ENCODE data around the gene UBE2S.
"Not testable (repeated sequence)": the region's sequence is repeated elsewhere in the genome, so short reads cannot be mapped to it uniquely, and the experiment has no call there.

UBE2S gene

DNA sequence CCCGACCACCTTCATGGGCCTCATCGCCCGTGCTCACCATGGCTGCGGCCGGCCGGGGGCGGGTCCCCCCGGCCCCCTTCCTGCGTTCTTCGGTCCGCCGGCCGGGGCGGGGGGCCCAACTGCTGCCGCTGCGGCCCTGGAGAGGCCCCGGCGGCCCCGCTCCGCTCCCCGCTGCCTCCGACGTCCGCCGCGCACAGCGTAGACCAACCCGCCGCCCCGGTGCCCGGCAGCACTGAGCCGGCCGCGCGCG lies at the start of gene UBE2S:
UBE2S (minus strand) TSS at position 239 of the 250 bp plus-strand sequence; CDS start at position 40, 199 bp downstream.
- H3K4me3 ChIP-seq (ENCODE audit: low read depth, low read length) = peak within 1 kb of the TSS; percentile 82
- peak; percentile 95 for TF ChIP-seq POLR2A (IDR thresholded peaks at IDR 0.05; ENCODE audit: extremely low read depth, insufficient read length)
- not testable (repeated sequence) for DNase-seq (ENCODE audit: low read depth)

GRCh38 chr19:55456347-55456746 lies 48.8 kb upstream of the UBE2S start:
- DNase-seq (ENCODE audit: low read depth) = no peak
- no peak overlapping the region for H3K4me3 ChIP-seq (ENCODE audit: low read depth, low read length)
- TF ChIP-seq, protein P1, sequence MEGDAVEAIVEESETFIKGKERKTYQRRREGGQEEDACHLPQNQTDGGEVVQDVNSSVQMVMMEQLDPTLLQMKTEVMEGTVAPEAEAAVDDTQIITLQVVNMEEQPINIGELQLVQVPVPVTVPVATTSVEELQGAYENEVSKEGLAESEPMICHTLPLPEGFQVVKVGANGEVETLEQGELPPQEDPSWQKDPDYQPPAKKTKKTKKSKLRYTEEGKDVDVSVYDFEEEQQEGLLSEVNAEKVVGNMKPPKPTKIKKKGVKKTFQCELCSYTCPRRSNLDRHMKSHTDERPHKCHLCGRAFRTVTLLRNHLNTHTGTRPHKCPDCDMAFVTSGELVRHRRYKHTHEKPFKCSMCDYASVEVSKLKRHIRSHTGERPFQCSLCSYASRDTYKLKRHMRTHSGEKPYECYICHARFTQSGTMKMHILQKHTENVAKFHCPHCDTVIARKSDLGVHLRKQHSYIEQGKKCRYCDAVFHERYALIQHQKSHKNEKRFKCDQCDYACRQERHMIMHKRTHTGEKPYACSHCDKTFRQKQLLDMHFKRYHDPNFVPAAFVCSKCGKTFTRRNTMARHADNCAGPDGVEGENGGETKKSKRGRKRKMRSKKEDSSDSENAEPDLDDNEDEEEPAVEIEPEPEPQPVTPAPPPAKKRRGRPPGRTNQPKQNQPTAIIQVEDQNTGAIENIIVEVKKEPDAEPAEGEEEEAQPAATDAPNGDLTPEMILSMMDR (IDR thresholded peaks at IDR 0.05; ENCODE audit: low read depth, low read length) = no peak
- TF ChIP-seq, protein P2, sequence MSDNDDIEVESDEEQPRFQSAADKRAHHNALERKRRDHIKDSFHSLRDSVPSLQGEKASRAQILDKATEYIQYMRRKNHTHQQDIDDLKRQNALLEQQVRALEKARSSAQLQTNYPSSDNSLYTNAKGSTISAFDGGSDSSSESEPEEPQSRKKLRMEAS (IDR thresholded peaks at IDR 0.05; ENCODE audit: low read depth, low read length) = no peak
- TF ChIP-seq MYC (IDR thresholded peaks at IDR 0.05; ENCODE audit: low read depth, low read length) (no peak), POLR2A (IDR thresholded peaks at IDR 0.05; ENCODE audit: extremely low read depth, insufficient read length) (no peak)

DNA sequence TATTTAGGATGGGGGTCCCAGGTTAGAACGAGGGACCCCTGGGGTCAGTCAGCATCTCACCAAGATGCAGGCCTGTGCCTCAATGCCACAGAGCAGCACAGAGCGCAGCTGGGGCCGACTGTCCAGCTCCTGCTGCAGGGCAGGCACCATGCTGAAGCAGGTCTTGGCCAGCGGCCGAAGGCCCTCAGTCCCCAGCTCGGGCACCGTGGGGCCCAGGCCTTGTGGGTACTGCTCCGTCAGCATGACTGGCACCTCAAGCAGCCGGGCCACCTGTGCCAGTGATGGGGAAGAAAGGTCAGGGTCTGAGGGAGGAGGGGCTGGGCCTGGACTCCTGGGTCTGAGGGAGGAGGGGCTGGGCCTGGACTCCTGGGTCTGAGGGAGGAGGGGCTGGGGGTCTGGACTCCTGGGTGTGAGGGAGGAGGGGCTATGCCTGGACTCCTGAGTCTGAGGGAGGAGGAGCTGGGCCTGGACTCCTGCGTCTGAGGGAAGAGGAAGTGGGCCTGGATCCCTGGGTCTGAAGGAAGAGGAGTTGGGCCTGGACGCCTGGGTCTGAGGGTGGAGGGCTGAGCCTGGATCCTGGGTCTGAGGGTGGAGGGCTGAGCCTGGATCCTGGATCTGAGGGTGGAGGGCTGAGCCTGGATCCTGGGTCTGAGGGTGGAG lies 48.1 kb upstream of the UBE2S start:
- no peak for TF ChIP-seq MYC (IDR thresholded peaks at IDR 0.05; ENCODE audit: low read depth, low read length)
- TF ChIP-seq, protein P2 (IDR thresholded peaks at IDR 0.05; ENCODE audit: low read depth, low read length) = no peak
- DNase-seq (ENCODE audit: low read depth) = no peak
- no peak overlapping the region for H3K4me3 ChIP-seq (ENCODE audit: low read depth, low read length)

DNA sequence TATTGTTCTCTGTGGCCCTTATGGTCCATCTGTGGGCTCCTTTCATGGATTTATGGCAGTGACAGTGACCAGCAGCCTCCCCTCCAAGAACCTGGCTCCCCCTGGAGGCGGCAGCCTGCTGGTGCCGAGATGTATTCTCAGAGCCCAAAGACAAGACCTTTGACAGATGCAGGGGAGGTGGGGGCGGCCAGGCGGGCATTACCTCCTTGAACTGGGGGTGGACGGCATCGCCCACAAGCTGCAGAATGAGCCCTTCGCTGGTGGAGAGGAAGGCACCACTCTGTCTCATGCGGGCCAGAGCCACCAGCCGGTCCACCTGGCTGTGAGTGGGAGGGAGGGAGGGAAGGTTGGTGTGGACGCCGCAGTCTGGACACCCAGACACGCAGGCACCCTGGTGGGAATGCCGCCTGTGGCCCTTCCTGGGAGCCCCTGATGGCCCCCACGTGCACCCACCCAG lies 47.2 kb upstream of the UBE2S start:
- TF ChIP-seq, protein P1 (IDR thresholded peaks at IDR 0.05; ENCODE audit: low read depth, low read length) = peak; percentile 57
- TF ChIP-seq POLR2A (IDR thresholded peaks at IDR 0.05; ENCODE audit: extremely low read depth, insufficient read length) = no peak
- no peak overlapping the region for H3K4me3 ChIP-seq (ENCODE audit: low read depth, low read length)
- peak; percentile 46 for DNase-seq (ENCODE audit: low read depth)

- H3K4me3 ChIP-seq (ENCODE audit: low read depth, low read length) = no peak overlapping the region
- TF ChIP-seq MYC (IDR thresholded peaks at IDR 0.05; ENCODE audit: low read depth, low read length) = no peak
- TF ChIP-seq, protein P1 (IDR thresholded peaks at IDR 0.05; ENCODE audit: low read depth, low read length) = no peak
- TF ChIP-seq, protein P2 (IDR thresholded peaks at IDR 0.05; ENCODE audit: low read depth, low read length) = no peak
- TF ChIP-seq POLR2A (IDR thresholded peaks at IDR 0.05; ENCODE audit: extremely low read depth, insufficient read length) = no peak
- no peak for DNase-seq (ENCODE audit: low read depth)
These were observed 46.1 kb upstream of the UBE2S start for GRCh38 chr19:55453511-55454260.

GRCh38 chr19:55452749-55453346 lies 45.3 kb upstream of the UBE2S start:
- peak; percentile 67 for DNase-seq (ENCODE audit: low read depth)
- no peak overlapping the region for H3K4me3 ChIP-seq (ENCODE audit: low read depth, low read length)
- TF ChIP-seq, protein P1 (IDR thresholded peaks at IDR 0.05; ENCODE audit: low read depth, low read length) = no peak
- TF ChIP-seq MYC (IDR thresholded peaks at IDR 0.05; ENCODE audit: low read depth, low read length) (no peak), POLR2A (IDR thresholded peaks at IDR 0.05; ENCODE audit: extremely low read depth, insufficient read length) (no peak)
- TF ChIP-seq, protein P2 (IDR thresholded peaks at IDR 0.05; ENCODE audit: low read depth, low read length) = no peak

Data from NB4 (cell line).